Liver (tissue), 9 donors: Measurements from ENCODE around the gene CSNK2B. TPM values are rescaled to one million over a fixed set of nuclear protein-coding genes. Genes with fewer than 3 reads are reported as not detected.
"Not testable (repeated sequence)": the region's sequence is repeated elsewhere in the genome, so short reads cannot be mapped to it uniquely, and the experiment has no call there.

Experiments
- DNase-seq: peaks from one replicate; pipeline ENCODE4 v3.0.0-alpha.2; 2017; ENCODE audit warnings: low spot score
- H3K27ac ChIP-seq, 2 donors: one replicate each; pipeline ENCODE4 v1.7.0; 2013; ENCODE audit warnings: inconsistent platforms in 2 of 2, low read length in 2 of 2, control low read depth in 1 of 2, low read depth in 1 of 2, mild to moderate bottlenecking in 1 of 2
- H3K27me3 ChIP-seq, 4 donors: one replicate each; pipeline versions ENCODE4 v1.6.1 to v1.7.0; 2013; ENCODE audit warnings: low read length in 3 of 4, inconsistent platforms in 1 of 4, mild to moderate bottlenecking in 1 of 4, moderate library complexity in 1 of 4; ENCODE audit not compliant: control insufficient read depth in 4 of 4, insufficient read depth in 4 of 4
- H3K36me3 ChIP-seq, 4 donors: one replicate each; pipeline versions ENCODE4 v1.6.1 to v1.7.0; 2013; ENCODE audit warnings: low read length in 3 of 4, mild to moderate bottlenecking in 3 of 4, low read depth in 1 of 4, moderate library complexity in 1 of 4; ENCODE audit not compliant: control insufficient read depth in 4 of 4, insufficient read depth in 3 of 4
- H3K4me1 ChIP-seq, 4 donors: one replicate each; pipeline versions ENCODE4 v1.6.1 to v1.7.0; 2013; ENCODE audit warnings: low read length in 3 of 4, mild to moderate bottlenecking in 3 of 4, moderate library complexity in 1 of 4; ENCODE audit not compliant: control insufficient read depth in 4 of 4, insufficient read depth in 4 of 4
- H3K4me3 ChIP-seq, 3 donors: one replicate each; pipeline versions ENCODE4 v1.6.1 to v1.7.0; 2013; ENCODE audit warnings: low read length in 3 of 3, control low read depth in 1 of 3, low read depth in 1 of 3, mild to moderate bottlenecking in 1 of 3
- H3K9ac ChIP-seq, 2 donors: one replicate each; pipeline ENCODE4 v1.7.0; 2013; ENCODE audit warnings: low read length in 2 of 2, mild to moderate bottlenecking in 2 of 2, moderate library complexity in 2 of 2, control low read depth in 1 of 2, low read depth in 1 of 2
- H3K9me3 ChIP-seq, 4 donors: one replicate each; pipeline versions ENCODE4 v1.6.1 to v1.7.0; 2013; ENCODE audit warnings: low read length in 3 of 4; ENCODE audit not compliant: control insufficient read depth in 4 of 4
- EGR1 ChIP-seq, 2 donors: IDR thresholded peaks; 2 replicates each; pipeline ENCODE4 v1.6.1; 2016 to 2018; ENCODE audit warnings: antibody characterized with exemption in 2 of 2, low read depth in 2 of 2
- FOXA1 ChIP-seq: IDR thresholded peaks from 2 replicates; pipeline ENCODE4 v1.6.1; 2016; ENCODE audit warnings: antibody characterized with exemption
- FOXA2 ChIP-seq: IDR thresholded peaks from 2 replicates; pipeline ENCODE4 v1.6.1; 2016; ENCODE audit warnings: antibody characterized with exemption
- GABPA ChIP-seq, 2 donors: IDR thresholded peaks in 1 of 2; conservative IDR thresholded peaks in 1 of 2; 2 replicates each; pipeline ENCODE4 v1.6.1; 2016; ENCODE audit warnings: antibody characterized with exemption in 2 of 2, mild to moderate bottlenecking in 1 of 2, moderate library complexity in 1 of 2
- HNF4A ChIP-seq, 2 donors: conservative IDR thresholded peaks; 2 replicates each; pipeline ENCODE4 v1.6.1; 2016; ENCODE audit warnings: antibody characterized with exemption in 2 of 2, mild to moderate bottlenecking in 2 of 2
- HNF4G ChIP-seq: IDR thresholded peaks from 2 replicates; pipeline ENCODE4 v1.6.1; 2016; ENCODE audit warnings: antibody characterized with exemption
- JUND ChIP-seq, 2 donors: IDR thresholded peaks; 2 replicates each; pipeline ENCODE4 v1.6.1; 2016; ENCODE audit warnings: antibody characterized with exemption in 2 of 2
- NR2F2 ChIP-seq: IDR thresholded peaks from 2 replicates; pipeline ENCODE4 v1.6.1; 2016; ENCODE audit warnings: antibody characterized with exemption
- RAD21 ChIP-seq, 2 donors: IDR thresholded peaks; 2 replicates each; pipeline ENCODE4 v1.6.1; 2016; ENCODE audit warnings: antibody characterized with exemption in 2 of 2, mild to moderate bottlenecking in 2 of 2
- RXRA ChIP-seq, 2 donors: IDR thresholded peaks; 2 replicates each; pipeline ENCODE4 v1.6.1; 2017 to 2018; ENCODE audit warnings: antibody characterized with exemption in 2 of 2, mild to moderate bottlenecking in 1 of 2
- SP1 ChIP-seq: IDR thresholded peaks from 2 replicates; pipeline ENCODE4 v1.6.1; 2018; ENCODE audit warnings: antibody characterized with exemption, mild to moderate bottlenecking
- TAF1 ChIP-seq: conservative IDR thresholded peaks from 2 replicates; pipeline ENCODE4 v1.6.1; 2016; ENCODE audit warnings: antibody characterized with exemption, mild to moderate bottlenecking
- YY1 ChIP-seq: IDR thresholded peaks from 2 replicates; pipeline ENCODE4 v1.6.1; 2016; ENCODE audit warnings: antibody characterized with exemption, mild to moderate bottlenecking
- WGBS: extraction: QIAGEN DNeasy Blood & Tissue Kit; methylation state at CpG from one replicate; pipeline ENCODE4 v1.1.7; 2013; 5-methylcytosine and 5-hydroxymethylcytosine counted together
- polyA plus RNA-seq, 2 donors: library from polyadenylated mRNA; stranded (reverse) in 1 of 2; unstranded in 1 of 2; fragments of 200-250 nt in 1 of 2; fragments of >200 nt in 1 of 2; fragmentation: Nextera tagmentation in 1 of 2; extraction: Ambion mirVana in 1 of 2; gene quantifications; one replicate each; pipeline versions ENCODE4 v1.2.1 to v1.2.3, GENCODE V29; 2013 to 2015
- total RNA-seq, 2 donors: library from RNA; depleted of rRNA; stranded (reverse); fragments of >200 nt; gene quantifications; one replicate each; pipeline ENCODE4 v1.2.3, GENCODE V29; 2014
- TF ChIP-seq, protein P1 (sequence below): IDR thresholded peaks from 2 replicates; pipeline ENCODE4 v1.6.1; 2016; ENCODE audit warnings: antibody characterized with exemption
- TF ChIP-seq, protein P2 (sequence below): fragments of 150-350 bp; IDR thresholded peaks from 2 replicates; pipeline ENCODE4 v1.5.1; 2017; ENCODE audit warnings: improper control_type of control experiment, low read depth, low read length; ENCODE audit not compliant: missing input control
- TF ChIP-seq, protein P3 (sequence below): IDR thresholded peaks from 2 replicates; pipeline ENCODE4 v1.6.1; 2016; ENCODE audit warnings: antibody characterized with exemption
- TF ChIP-seq, protein P4 (sequence below): IDR thresholded peaks from 2 replicates; pipeline ENCODE4 v1.6.1; 2016; ENCODE audit warnings: antibody characterized with exemption
- TF ChIP-seq, protein P5 (sequence below): IDR thresholded peaks from 2 replicates; pipeline ENCODE4 v1.6.1; 2016; ENCODE audit warnings: antibody characterized with exemption, mild to moderate bottlenecking
- donor health status: healthy.
- donor health status: healthy.
- donor health status: healthy.
- donor health status: healthy.
- donor health status: healthy.

The CSNK2B gene
- total and polyA plus RNA-seq, 4 donors, result 58.1 to 108 (median 77.0) TPM

GRCh38 chr6:31708224-31708623, 42.3 kb downstream of the CSNK2B start:
- Histone ChIP-seq H3K4me1 (no peaks in the 10 kb centered on the region), H3K9me3 (no peaks in the 10 kb centered on the region), H3K4me3 (no peak overlapping the region), H3K27me3 (no peaks in the 10 kb centered on the region), H3K9ac (no peak overlapping the region), H3K36me3 (no peaks in the 10 kb centered on the region), H3K27ac (no peak overlapping the region)
- TF ChIP-seq HNF4A (conservative IDR thresholded peaks at IDR 0.05) (no peak), RXRA (IDR thresholded peaks at IDR 0.05) (no peak), RAD21 (IDR thresholded peaks at IDR 0.05) (no peak), HNF4G (no peak), YY1 (no peak), GABPA (IDR thresholded peaks at IDR 0.05 in 1 of 2, conservative IDR thresholded peaks at IDR 0.05 in 1 of 2) (no peak), TAF1 (no peak), JUND (IDR thresholded peaks at IDR 0.05) (no peak), SP1 (no peak), NR2F2 (no peak), FOXA1 (no peak), FOXA2 (no peak), EGR1 (IDR thresholded peaks at IDR 0.05; ENCODE audit: low read depth in 2 of 2) (no peak)
- TF ChIP-seq, protein P1, sequence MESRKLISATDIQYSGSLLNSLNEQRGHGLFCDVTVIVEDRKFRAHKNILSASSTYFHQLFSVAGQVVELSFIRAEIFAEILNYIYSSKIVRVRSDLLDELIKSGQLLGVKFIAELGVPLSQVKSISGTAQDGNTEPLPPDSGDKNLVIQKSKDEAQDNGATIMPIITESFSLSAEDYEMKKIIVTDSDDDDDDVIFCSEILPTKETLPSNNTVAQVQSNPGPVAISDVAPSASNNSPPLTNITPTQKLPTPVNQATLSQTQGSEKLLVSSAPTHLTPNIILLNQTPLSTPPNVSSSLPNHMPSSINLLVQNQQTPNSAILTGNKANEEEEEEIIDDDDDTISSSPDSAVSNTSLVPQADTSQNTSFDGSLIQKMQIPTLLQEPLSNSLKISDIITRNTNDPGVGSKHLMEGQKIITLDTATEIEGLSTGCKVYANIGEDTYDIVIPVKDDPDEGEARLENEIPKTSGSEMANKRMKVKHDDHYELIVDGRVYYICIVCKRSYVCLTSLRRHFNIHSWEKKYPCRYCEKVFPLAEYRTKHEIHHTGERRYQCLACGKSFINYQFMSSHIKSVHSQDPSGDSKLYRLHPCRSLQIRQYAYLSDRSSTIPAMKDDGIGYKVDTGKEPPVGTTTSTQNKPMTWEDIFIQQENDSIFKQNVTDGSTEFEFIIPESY, result no peak
- TF ChIP-seq, protein P2, sequence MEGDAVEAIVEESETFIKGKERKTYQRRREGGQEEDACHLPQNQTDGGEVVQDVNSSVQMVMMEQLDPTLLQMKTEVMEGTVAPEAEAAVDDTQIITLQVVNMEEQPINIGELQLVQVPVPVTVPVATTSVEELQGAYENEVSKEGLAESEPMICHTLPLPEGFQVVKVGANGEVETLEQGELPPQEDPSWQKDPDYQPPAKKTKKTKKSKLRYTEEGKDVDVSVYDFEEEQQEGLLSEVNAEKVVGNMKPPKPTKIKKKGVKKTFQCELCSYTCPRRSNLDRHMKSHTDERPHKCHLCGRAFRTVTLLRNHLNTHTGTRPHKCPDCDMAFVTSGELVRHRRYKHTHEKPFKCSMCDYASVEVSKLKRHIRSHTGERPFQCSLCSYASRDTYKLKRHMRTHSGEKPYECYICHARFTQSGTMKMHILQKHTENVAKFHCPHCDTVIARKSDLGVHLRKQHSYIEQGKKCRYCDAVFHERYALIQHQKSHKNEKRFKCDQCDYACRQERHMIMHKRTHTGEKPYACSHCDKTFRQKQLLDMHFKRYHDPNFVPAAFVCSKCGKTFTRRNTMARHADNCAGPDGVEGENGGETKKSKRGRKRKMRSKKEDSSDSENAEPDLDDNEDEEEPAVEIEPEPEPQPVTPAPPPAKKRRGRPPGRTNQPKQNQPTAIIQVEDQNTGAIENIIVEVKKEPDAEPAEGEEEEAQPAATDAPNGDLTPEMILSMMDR, result no peak
- TF ChIP-seq, protein P3, sequence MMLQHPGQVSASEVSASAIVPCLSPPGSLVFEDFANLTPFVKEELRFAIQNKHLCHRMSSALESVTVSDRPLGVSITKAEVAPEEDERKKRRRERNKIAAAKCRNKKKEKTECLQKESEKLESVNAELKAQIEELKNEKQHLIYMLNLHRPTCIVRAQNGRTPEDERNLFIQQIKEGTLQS, result no peak
- TF ChIP-seq, protein P4, sequence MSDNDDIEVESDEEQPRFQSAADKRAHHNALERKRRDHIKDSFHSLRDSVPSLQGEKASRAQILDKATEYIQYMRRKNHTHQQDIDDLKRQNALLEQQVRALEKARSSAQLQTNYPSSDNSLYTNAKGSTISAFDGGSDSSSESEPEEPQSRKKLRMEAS, result no peak
- TF ChIP-seq, protein P5, sequence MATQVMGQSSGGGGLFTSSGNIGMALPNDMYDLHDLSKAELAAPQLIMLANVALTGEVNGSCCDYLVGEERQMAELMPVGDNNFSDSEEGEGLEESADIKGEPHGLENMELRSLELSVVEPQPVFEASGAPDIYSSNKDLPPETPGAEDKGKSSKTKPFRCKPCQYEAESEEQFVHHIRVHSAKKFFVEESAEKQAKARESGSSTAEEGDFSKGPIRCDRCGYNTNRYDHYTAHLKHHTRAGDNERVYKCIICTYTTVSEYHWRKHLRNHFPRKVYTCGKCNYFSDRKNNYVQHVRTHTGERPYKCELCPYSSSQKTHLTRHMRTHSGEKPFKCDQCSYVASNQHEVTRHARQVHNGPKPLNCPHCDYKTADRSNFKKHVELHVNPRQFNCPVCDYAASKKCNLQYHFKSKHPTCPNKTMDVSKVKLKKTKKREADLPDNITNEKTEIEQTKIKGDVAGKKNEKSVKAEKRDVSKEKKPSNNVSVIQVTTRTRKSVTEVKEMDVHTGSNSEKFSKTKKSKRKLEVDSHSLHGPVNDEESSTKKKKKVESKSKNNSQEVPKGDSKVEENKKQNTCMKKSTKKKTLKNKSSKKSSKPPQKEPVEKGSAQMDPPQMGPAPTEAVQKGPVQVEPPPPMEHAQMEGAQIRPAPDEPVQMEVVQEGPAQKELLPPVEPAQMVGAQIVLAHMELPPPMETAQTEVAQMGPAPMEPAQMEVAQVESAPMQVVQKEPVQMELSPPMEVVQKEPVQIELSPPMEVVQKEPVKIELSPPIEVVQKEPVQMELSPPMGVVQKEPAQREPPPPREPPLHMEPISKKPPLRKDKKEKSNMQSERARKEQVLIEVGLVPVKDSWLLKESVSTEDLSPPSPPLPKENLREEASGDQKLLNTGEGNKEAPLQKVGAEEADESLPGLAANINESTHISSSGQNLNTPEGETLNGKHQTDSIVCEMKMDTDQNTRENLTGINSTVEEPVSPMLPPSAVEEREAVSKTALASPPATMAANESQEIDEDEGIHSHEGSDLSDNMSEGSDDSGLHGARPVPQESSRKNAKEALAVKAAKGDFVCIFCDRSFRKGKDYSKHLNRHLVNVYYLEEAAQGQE, result no peak
- no peak for DNase-seq
- WGBS, result 96% methylated on average over 3 of the region's 3 CpGs

- not testable (repeated sequence) for H3K36me3 ChIP-seq, DNase-seq, H3K9ac ChIP-seq, H3K9me3 ChIP-seq, H3K4me1 ChIP-seq, H3K27me3 ChIP-seq, H3K4me3 ChIP-seq, H3K27ac ChIP-seq
- 84% methylated on average over 11 of the region's 11 CpGs for WGBS
Measured at GRCh38 chr6:31709157-31709556, 43.3 kb downstream of the CSNK2B start.
